Colon (tissue), 2 donors: ENCODE results near the gene KCNK1.
"Not testable (repeated sequence)": the region's sequence is repeated elsewhere in the genome, so short reads cannot be mapped to it uniquely, and the experiment has no call there.

Source experiments
- FAIRE-seq: peaks from 2 replicates; lab custom pipeline; 2012; peaks lifted over from hg19 to GRCh38; lab: Jason Lieb, UNC
- donor health status: control.
- donor health status: control.

The KCNK1 gene

DNA sequence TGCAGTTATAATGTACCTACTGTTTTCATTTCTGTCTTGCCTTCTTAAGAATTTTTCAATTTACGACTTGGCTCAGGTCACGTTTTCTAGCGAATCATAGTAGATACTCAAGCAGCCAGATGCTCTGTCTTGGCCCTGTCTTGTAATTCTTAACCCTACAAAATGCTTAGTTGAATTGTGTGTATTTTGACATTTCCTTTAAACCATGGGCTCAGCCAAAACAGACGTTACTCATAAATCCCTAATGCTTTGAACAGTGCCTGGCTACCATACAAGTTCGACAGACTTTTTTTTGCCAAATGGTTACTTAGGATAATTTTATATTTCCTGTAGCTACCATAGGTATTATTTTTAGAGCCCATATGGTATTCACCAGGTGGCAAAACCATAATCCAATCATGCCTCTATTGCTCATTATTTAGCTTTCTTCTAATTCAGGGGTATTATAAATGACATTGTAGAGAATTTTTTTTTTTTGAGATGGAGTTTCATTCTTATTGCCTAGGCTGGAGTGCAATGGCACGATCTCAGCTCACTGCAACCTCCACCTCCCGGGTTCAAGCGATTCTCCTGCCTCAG, 54.3 kb downstream of the KCNK1 start:
- FAIRE-seq: no peak

DNA sequence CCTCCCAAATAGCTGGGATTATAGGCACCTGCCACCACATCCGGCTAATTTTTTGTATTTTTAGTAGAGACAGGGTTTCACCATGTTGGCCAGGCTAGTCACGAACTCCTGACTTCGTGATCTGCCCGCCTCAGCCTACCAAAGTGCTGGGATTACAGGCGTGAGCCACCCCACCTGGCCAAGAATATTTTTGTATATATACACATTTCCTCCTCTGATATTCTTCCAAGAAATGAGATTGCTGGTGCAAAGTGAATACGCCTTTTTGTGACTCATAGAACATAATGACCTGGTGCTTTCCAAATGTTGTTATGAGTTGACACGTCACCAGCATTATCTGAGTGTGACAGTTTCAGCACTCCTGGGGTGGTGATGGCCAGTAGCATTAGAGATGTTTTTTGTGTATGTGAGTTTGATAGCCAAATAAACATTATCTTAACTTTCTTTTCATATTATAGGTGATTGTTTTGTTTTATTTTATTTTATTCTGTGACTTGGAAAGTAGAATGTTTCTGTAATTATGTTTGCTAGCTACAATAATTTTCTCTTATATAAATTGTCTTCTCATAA, 54.9 kb downstream of the KCNK1 start:
- FAIRE-seq: no peak

DNA sequence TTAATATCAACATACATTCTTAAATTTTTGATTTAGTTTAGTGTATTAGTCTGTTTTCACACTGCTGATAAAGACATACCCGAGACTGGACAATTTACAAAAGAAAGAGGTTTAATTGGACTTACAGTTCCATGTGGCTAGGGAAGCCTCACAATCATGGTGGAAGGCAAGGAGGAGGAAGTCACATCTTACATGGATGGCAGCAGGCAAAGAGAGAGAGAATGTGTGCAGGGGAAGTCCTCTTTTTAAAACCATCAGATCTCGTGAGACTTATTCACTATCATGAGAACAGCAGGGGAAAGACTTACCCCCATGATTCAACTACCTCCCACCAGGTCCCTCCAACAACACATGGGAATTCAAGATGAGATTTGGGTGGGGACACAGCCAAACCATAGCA, 56.5 kb downstream of the KCNK1 start:
- FAIRE-seq: not testable (repeated sequence)

DNA sequence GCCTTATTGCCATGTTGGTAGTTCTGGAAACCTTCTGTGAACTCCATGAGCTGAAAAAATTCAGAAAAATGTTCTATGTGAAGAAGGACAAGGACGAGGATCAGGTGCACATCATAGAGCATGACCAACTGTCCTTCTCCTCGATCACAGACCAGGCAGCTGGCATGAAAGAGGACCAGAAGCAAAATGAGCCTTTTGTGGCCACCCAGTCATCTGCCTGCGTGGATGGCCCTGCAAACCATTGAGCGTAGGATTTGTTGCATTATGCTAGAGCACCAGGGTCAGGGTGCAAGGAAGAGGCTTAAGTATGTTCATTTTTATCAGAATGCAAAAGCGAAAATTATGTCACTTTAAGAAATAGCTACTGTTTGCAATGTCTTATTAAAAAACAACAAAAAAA, 57.4 kb downstream of the KCNK1 start:
- FAIRE-seq: no peak

DNA sequence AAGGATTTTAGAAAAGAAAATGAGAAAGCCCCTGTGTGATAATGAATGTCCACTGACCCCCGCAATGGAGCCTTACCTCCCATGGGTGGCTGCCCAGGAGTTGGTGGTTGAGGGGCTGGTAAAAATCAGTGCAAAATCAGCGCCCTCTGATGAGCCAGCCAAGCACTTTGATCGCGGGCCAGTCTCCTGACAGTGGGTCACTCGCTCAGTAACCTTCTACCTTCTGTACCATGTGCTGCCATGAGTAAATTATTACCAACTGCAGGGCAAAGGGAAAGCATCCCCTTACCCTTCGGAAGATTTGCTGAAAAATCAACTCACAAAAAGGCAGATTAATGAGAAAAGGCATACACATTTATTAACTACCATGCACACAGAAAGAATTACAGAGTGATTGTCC, 58.8 kb downstream of the KCNK1 start:
- FAIRE-seq: no peak

DNA sequence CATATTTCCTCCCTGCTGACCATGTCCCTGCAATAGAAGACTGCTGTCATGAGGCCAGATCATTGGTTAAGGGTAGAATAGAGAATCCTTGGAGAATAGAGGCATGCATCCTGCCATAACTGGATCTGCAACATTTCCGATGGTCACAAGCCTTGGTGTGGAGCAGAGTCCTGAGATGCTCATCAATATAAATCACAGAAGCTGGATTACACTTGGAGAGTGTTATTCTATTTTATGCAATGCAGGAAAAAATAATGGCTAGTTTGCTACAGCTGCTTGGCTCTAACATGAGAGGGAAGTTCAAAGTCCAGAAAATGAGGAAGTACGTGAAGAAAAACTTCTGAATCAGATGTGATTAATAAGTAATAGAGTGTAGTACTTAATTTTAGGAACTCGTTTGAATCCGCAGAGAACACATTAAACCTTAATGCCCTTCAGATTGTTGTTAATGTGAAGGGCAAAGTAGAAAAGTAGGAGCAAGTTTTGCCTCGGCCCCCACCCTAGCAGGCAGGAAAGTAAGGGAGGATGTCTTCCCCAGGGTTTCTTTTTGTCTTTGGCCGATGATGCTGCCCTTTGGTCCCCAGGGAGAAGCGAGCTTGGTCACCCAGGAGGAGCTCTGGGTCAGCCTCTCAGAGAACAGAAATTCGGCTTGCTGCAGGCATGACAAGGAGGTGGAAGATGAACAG, 59.5 kb downstream of the KCNK1 start:
- no peak for FAIRE-seq

DNA sequence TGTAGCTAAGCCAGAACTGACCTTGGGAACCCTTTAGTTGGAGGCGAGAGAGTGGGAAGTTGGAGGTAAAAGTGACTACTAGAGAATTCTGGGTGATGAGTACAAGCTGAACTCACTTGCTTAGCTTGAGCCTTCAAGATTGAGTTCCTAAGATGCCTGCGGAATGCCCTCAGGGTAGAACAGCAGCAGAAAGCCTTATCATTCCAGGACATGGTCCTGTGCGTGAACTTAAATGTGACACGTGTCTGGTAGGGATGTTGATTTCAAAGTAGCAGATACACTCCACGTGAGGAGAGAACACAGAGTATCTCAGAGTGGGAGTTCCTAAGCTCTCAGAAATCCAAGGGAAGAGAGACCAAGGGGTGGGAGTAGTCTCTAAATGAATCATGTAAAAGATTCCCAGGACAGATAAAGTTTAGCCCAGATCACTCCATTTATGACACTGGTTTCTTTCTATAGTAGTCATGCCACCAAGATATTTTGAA, 60.1 kb downstream of the KCNK1 start:
- no peak for FAIRE-seq

DNA sequence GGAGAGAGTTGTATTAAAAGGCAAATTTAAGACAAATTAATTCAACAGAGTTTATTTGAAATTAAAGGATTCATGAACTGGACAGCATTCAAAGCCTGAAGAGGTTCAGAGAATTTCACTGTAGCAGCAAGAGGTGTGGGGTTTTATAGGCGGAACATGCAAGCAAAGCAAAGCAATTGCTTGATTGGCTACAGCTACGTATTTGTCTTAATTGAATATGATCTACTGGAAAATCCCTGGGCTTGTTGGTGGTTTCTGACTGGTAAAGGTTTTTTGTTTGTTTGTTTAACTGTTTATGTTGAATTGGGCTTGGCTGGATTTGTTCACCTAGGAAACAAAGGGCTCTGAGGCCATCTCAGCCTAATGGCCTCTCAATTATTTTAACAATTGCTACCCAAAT, 61.5 kb downstream of the KCNK1 start:
- no peak for FAIRE-seq

DNA sequence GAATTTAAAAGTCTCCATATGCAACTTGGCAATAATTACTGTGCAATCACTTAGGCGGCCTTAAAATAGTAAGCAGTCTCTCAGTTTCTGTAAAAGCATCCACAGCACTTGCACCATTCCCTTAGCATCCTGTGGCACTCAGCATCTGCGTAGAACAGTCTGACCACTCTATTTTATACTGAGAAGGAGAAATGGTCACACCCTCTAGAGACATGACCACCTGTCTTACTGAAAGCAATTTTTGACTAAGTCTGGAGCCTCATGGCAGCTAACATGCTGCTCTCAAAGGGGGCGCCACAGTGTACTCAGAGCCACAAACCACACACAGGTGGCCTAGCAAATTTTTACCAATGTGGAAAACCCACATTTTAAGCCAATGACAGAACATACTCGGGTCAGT, 62.0 kb downstream of the KCNK1 start:
- FAIRE-seq: no peak

DNA sequence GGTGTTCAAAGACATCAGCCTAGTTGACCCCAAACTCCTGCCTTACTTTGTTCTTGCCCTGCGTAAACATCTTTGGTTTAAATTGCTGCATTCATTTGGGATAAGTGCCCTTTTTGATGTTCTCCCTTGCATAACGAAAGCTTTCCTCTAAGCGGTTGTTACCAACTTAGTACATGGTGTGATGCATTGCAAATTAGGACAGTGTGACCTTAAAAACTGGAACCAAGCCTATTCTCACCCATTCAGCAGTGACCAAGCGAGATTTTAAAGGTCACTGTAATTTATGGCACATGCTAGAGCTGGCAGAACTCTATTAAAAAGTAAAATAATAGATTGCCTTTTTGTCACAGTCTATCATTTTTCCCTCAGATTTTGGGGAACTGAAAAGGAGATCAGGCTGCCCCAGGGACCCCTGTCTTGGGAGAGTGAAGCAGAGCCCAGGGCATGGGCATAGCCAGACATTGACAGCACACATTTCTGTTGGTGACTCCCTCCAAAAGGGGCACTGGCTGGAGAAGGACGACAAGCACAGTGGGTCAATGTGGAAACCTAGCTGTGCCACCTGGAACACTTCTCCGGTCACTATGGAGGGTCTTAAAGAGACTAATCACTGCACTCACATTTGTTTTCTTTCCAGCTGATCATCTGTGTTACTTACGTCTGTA, 63.9 kb downstream of the KCNK1 start:
- FAIRE-seq: no peak

DNA sequence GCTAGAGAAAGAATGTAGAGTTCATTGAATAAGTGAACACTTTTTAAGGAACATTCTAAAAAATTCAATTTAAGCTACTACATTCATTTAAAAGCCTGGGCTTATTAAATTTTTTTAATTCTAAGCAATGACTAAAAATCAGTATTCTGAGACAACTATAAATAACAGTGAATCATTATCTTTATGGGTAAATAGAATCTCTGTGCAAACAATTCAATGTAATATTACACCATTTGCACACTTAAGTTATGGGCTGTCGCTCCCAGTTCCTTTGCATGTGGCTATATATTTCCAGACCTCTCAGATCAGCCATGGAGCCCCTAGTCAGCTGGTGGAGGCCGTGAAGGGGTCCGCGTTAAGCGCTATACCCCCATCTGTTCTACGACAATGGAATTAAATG, 65.1 kb downstream of the KCNK1 start:
- no peak for FAIRE-seq

DNA sequence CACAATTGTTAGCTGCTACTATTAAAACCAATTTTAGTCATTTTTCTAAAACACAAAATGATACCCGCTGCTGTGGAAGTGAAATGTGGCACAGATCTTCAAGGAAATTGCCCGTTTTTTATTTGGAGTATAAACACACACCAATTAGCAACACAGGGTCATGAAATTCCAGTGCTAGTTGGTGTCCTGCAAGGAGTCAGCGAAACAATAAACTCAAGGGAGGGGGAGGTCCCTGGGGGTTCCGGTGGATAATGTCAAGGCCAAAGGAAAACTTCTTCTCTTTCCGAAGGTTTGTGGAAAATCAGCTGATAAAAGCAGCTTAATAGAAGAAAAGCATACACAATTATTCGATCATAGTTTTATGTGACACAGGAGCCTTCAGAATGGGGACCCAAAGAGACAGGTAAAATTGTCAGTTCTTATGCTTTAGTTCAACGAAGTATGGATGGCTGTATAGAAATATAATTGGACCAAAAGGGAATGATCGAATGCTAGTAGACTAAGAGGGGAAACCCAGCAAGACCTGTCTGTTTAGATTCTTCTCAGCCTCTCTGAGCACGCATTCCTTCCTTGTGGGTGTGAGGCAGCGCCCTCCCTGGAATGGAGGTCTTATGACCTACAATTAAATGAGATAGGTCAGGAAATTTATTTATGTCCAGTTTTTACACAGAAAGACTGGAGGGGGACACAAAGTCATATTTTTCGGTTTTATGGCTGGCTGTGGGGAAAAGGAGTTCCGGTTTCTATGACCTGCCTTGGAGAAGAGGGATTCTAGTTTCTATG, 65.9 kb downstream of the KCNK1 start:
- no peak for FAIRE-seq

DNA sequence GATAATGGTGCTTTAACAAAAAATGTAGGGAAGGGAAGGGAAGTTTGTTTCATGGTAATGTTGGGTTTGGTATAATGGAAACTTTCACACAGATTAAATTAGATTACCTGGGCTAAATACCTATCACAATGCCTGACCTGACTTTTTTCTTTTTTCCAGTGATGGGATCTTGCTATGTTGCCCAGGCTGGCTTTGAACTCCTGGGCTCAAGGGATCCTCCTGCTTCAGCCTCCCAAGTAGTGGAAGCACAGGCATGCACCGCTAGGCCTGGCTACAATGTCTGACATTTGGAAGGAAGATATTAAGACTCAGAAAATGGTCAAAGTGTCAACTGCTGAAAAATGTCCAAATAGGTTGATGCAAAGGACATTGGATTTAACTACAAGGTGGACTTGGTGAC, 67.4 kb downstream of the KCNK1 start:
- FAIRE-seq: no peak

DNA sequence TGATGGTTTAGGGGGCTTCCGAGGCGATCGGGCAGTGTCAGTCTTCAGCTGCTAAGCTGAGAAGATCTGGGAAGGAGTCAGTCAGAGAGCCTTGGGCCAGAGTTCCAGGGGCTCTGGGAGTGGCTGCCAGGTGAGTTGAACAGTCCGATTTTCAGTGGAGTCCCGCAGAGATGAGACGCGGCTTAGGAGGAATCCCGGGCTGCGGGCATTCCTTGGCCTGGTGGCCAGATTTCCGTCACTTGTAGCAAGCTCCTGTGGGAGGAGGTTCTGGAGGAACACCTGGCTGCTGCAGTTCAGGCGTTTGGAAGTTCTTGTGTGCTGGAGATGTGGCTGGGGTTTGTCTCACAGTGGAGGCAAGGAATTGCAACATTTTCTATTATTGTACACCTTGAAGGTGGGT, 72.7 kb downstream of the KCNK1 start:
- not testable (repeated sequence) for FAIRE-seq

DNA sequence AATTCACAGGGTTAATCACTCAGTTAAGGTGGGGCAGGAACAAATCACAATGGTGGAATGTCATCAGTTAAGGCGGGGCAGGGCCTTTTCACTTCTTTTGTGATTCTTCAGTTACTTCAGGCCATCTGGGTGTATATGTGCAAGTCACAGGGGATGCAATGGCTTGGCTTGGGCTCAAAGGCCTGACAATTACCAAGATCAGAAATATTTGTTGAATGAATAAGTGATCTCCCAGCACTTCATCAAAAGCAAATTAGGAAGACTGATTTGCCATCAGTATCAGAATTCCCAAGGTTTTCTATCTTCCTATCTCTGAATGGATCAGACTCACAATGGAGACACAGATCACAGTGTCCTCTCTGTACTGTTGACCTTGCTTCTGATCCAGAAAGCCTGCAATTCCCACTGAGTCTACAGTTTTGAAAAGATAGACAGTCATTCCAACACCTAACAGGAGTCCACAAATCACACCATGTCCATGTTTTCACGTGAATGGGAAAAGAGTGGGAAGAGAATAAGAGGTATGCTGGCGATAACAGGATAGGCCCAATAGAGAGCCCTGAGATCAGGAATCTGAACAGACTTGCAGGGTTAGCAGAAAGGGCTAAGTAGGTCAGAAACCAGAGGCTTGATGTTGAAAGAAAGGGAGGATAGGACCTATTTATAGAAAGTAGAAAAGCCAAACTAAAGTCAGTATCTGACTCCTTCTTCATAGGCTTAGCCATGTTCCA, 75.3 kb downstream of the KCNK1 start:
- no peak for FAIRE-seq

DNA sequence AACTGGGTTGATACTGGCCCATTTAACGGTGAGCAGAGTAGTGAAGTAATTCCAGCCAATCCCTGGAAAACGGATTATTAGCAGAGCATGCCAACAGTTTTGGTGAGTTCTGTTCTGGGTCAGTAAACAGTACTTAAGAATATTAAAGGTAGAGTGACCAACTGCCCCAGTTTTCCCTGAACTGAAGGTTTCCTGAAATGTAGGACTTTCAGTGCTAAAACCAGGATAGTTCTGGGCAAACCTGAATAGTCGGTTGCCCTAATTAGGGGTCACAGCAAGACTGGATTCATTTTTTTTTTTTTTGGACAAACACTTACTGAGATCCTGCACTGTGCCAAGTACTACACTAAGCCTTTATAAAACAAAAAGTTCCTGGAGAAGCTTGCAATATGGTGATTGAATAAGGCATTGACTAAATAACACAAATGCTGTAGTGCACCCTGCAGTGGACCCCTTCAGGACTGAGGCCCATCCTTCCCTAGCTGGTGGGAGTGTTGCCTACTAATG, 75.9 kb downstream of the KCNK1 start:
- no peak for FAIRE-seq

DNA sequence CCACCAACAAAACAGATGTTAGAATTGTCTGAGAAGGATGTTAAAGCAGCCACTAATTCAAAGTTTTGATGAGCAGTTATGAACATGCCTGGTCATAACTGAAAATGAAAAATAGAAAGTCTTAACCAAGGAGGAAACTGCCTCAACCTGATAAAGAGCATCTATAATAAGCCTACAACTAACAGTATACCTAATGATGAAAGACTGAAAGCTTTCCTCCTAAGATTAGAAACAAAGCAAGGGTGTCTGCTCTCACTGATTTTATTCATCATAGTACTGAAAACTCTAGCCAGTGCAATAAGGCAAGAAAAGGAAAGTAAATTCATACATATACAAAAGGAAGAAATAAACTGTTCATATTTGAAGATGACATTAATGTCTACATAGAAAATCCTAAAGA, 82.0 kb downstream of the KCNK1 start:
- no peak for FAIRE-seq

DNA sequence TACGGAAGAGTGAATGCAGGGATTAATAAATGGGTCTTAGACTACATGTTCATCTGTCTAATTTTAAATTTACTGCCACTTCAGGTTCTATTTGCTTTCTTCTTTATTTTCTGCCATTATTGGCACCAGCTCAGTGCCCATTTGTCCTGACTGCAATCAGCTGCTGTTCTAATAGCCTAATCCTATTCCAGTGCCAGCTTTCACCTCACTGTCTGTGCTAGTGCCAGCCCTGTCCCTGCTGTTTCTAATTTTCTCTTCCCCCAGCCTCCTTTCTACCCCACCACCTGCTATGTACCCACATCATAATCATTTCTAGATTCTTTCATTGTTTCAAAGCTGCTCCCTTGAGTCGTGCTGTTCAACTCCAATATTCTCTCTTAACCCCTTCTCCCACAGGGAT, 86.4 kb downstream of the KCNK1 start:
- FAIRE-seq: no peak

DNA sequence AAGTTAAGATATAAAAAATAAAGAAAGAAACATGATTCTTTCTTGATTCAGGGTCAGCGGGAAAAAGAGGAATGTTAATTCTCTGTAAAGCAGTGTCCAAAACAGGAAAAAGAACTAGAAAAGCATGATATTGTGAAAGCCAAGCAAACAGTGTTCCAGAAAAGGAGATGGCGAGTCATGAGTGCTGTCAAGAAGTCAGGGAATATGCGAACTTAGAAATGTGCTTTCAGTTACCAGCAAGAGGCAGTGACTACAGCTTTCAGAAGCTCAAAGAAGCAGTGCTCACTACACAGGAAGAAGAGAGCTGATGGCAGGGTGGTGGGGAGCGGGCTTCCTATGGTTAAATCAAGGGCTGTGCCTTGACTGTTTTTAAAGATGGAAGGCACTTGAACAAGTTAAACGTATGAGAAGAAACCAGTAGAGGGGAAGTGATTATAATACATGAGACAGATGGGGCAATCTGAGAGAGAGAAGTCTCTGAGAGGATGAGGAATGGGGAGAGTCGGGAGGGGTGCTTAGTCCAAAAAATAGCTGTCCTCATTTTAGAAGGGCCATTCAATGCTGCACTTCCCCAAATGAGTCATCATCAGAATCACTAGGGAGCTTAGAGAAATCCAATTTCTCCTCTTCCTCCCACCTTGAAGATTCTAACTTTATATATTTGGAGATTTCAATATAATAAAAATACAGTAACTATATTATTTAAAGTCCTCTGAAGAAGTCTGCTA, 90.4 kb downstream of the KCNK1 start:
- no peak for FAIRE-seq

DNA sequence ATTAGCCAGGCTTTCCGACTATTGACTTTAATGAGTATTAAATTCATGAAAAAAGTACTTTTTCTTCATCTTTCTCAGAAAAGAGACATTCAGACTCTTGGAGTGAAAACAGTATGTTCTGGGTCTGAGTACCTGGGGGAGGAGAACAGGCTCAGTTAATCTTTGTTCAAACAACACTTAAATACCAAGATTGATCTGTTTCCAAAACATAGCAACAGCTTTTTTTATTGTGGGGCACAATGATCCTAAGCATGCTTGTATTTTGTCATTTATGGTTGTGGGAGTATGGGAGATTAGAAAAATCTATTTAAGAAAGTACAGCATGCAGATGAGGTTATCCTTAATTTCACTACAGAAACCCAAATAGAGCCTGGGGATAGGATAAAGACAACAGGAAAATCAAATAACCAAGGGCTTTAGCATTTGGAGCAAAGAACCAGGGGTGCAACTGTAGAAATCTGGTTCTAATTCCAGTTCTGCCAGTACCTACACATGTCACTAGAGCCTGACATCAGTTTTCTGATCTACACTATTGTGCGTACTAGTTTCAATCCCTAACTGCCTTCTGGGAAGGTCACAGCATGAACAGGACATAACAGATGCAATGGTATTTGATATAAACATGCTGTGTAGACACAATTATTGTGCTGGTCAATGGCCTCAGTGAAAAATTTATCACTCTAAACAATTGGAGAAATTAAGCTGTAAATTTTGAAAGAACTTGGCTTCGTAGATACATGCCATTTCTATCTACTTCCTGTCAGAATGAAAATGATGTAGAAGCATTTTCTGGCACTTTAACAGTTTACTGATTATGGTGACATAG, 91.2 kb downstream of the KCNK1 start:
- no peak for FAIRE-seq
